ENCODE results near the gene RASA3.
"Not testable (repeated sequence)": the region's sequence is repeated elsewhere in the genome, so short reads cannot be mapped to it uniquely, and the experiment has no call there.

The RASA3 gene

GRCh38 chr13:114033541-114034315 is 98.7 kb downstream of the RASA3 start:
- DNase-seq (ENCODE audit: low read depth): no peak

- DNase-seq (ENCODE audit: low read depth): peak; percentile 84
Measured at GRCh38 chr13:114032126-114032799, 100.2 kb downstream of the RASA3 start.

DNA sequence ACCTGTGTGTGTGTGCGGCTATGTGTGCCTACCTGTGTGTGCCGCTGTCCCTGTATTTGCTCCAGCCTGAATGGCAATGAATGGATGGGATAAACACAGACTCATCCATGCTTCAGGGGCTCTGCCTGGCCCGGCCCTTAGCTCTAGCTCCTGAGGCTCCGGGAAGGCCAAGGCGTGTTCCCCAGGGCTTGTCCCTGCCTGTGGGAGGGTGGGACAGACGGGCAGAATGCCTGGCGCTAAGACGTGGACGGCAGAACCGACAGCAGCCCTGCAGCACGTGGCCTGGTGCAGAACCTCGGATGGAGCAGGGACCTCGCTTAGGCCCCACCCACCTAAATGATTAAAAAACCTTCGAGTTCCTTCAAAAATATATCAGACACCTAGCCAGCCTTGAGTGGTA is 100.8 kb downstream of the RASA3 start:
- DNase-seq (ENCODE audit: low read depth): no peak

DNA sequence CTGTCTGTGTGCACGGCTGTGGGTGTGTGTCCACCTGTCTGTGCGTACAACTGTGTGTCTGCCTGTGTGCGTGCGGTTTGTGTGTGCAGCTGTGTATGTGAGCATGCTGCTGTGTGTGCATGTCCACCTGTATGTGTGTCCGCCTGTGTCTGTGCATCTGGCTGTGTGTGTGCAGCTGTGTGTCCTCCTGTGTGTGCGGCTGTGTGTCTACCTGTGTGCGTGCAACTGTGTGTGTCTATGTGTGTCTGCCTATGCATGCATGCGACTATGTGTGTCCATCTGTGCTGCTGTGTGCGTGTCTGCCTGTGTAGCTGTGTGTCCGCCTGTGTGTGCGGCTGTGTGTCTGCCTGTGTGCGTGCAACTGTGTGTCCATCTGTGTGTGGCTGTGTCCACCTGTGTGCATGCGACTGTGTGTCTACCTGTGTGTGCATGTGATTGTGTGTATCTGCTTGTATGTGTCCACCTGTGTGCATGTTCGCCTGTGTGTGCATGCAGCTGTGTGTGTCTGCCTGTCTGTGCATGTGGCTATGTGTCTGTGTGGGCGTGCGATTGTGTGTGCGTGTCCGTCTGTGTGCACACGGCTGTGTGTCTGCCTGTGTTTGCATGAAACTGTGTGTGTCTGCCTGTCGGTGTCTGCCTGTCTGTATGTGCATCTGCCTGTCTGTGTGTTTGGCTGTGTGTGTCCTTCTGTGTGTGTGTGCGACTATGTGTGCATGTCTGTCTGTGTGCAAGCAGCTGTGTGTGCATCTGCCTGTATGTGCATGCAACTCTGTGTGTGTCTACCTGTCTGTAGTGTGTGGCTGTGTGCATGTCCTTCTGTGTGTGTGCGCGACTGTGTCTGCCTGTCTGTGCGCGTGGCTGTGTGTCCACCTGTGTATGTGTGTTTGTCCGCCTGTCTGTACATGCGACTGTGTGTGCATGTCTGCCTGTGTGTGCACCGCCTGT is 101.5 kb downstream of the RASA3 start:
- DNase-seq (ENCODE audit: low read depth): no peak

DNA sequence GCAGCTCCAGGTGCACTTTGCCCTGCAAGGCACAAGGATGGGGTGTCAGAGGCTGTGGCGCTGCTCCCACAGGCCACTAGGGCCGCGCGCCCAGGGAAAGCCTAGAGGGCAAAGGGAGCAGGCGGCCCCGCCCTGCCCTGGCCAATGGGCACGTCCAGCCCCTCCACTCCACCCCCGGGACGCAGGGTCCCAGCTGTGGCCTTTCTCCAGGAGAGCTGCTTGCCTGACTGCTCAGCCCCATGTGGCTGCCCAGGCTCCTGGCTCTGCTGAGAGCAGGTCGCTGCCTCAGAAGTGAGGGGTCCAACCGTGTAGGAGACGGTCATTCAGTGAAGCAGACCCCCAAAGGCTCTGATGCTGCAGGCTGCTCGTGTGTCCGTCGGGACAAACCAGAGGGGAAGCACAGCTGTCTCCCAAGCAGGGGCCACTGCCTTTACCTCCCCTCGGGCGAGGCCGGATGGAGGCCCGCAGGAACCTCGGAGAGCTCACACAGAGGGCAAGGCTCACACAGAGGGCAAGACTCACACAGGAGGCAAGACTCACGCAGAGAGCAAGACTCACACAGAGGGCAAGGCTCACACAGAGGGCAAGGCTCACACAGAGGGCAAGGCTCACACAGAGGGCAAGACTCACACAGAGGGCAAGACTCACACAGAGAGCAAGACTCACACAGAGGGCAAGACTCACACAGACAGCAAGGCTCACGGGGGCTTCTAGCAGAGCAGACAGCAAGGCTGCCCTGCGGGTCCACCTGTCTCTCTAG is 102.4 kb downstream of the RASA3 start:
- no peak for DNase-seq (ENCODE audit: low read depth)

DNA sequence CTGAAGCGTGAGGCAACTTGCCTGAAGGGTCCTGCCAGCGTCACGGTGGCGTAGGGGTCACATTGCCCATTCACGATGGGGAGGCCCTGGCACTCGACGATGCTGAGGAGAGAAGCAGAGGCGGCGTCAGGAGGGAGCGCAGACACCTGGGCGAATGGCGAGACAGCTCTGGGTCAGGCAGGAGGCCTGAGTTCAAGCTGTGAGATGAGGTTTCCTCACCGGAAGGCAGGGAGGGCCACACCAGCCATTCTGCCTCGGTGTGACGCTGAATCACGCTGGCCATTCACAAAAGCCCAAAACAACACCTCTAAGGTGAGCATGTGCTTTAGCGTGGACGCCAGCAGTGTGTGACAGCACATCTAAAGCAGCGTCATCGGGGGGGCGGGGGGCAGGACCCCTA is 104.6 kb downstream of the RASA3 start:
- DNase-seq (ENCODE audit: low read depth): no peak

DNA sequence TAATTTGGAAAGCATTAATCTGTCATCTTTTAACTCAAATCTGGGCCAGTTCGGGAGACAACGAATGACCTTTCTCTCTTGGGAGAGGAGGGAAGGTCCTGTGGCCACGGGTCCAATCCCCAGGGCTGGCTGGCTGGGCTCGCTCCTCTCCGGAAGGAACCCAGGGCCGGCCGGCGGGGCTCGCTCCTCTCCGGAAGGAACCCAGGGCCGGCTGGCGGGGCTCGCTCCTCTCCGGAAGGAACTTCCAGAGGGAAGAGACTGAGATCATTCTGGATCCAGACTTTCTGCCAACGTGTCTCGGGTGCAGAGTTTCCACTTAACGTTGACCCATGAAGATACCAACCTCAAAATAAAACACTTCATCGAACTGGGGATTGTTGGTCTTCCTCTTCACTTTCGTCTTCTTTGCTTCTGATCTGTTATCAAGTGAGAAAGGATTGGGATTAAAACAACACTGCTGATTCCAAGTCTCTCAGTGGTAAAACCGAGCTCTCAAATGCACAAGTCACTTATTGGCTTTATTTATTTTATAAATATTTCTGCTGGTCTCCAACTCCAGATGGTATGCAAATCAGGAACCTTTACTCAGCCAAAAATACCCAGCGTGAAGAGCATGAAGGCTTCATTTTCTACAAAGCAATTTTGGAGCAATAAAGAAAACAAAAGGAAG is 105.2 kb downstream of the RASA3 start:
- DNase-seq (ENCODE audit: low read depth): no peak

DNA sequence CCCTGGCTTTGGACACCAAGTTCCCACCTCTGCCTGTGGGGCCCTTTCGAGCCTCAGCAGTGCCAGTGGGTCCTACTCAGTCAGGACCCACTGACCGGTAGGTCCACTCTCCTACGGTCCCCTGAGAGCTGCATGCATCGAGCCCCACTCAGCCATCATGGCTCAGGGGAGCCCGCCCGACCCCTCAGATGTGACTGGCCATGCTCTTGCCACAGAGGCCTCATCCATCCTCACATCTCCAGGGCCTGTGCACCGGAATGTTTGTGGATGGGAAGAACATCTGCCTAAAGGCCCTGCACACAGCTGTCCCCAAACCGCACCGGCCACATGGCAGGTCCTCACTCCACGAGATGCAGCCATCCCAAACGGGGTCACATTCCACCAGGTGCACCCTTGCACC is 105.9 kb downstream of the RASA3 start:
- DNase-seq (ENCODE audit: low read depth): no peak

GRCh38 chr13:114025714-114026431 is 106.5 kb downstream of the RASA3 start:
- peak; percentile 83 for DNase-seq (ENCODE audit: low read depth)

DNA sequence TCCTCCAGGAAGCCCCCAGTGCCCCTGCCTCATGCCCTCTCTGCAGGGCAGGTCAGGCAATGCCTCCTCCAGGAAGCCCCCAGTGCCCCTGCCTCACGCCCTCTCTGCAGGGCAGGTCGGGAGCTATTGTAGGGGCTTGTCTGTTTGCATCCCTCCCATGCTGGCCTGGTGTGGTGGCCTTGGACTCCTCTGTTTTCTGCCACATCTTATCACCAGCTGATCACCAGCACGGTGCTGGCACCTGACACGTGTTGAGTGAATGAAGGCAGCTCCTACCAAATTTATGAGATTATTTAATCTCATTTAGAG is 107.1 kb downstream of the RASA3 start:
- no peak for DNase-seq (ENCODE audit: low read depth)

DNA sequence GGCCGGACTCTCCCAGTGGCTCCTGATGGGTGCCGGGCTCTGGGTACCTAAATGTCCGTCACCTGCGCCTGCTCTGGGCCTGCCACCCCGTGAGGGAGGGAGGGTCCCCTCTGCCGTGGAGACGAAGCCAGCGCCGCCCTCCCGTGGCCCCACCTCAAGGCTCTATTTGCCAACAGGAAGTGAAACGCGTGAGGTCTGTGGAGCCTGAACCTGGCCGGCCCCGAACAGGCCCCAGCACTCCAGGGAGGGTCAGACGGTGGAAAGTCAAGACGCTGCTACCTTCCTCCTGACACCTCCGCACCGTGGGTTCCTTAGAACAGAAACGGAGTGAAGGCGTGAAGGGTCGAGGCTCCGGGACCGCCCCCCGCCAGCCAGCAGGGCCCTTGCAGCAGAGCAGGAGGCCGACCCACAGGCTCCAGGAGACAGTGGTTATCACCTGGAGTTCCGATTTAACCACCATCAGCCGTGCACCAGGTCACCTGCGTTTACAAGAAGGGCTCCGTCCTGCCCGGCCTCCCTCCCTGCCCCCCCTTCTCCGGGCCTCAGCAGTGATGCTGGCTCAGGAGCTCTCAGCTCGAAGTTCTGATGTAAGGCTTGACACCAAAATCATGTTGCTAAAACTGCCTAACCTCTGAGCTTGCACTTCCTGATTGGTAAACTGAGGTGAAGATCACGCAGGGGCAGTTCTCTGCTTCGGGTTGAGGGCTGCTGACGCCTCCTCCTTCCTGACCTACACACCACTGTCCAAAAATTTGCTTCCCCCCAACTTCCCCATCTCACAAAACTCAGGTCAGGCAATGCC is 107.6 kb downstream of the RASA3 start:
- no peak for DNase-seq (ENCODE audit: low read depth)

GRCh38 chr13:114023716-114024602 is 108.5 kb downstream of the RASA3 start:
- no peak for DNase-seq (ENCODE audit: low read depth)

- DNase-seq (ENCODE audit: low read depth): peak; percentile 35
Measured at GRCh38 chr13:114022876-114023275, 109.5 kb downstream of the RASA3 start.

- no peak for DNase-seq (ENCODE audit: low read depth)
Measured at GRCh38 chr13:114022309-114022669, 110.1 kb downstream of the RASA3 start.

DNA sequence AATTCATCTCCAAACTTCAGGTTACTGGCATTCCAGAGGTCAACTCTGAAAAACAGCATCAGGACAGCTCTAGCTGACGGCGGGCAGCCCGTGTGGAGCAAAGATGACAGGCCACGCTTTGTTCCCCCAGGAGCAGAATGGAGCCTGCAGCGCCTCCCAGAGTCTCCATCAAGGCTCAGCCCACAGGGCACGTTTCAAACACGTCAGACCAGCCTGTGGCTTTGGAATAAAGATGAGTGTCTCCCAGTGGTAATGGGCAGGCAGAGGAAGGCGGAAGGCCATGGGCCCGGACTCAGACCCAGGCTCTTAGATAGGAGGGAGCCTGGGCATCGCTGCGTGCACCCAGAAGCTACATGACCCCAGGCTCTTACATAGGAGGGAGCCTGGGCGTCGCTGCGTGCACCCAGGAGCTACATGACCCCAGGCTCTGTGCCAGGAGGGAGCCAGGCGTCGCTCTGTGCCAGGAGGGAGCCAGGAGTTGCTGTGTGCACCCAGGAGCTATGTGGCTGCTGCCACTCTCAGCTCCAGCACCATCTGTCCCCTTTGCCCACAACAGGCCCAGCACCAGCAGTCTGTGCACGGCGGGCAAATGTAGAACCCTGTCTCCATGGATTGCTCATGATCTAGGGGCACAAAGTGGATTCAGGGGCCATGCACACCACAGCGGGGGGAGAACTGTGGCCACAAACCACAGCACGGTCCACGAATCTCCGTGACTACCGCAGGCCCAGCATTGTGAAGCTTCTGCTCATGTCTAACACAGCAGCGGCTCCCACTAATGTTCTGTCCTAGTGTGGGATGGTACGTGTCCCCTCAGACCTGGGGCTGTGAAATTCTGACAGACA is 110.7 kb downstream of the RASA3 start:
- no peak for DNase-seq (ENCODE audit: low read depth)

GRCh38 chr13:114020750-114021463 is 111.5 kb downstream of the RASA3 start:
- no peak for DNase-seq (ENCODE audit: low read depth)

- not testable (repeated sequence) for DNase-seq (ENCODE audit: low read depth)
Measured at GRCh38 chr13:114020134-114020533, 112.3 kb downstream of the RASA3 start.
